ENCODE results near the gene FTO.

FTO gene

DNA sequence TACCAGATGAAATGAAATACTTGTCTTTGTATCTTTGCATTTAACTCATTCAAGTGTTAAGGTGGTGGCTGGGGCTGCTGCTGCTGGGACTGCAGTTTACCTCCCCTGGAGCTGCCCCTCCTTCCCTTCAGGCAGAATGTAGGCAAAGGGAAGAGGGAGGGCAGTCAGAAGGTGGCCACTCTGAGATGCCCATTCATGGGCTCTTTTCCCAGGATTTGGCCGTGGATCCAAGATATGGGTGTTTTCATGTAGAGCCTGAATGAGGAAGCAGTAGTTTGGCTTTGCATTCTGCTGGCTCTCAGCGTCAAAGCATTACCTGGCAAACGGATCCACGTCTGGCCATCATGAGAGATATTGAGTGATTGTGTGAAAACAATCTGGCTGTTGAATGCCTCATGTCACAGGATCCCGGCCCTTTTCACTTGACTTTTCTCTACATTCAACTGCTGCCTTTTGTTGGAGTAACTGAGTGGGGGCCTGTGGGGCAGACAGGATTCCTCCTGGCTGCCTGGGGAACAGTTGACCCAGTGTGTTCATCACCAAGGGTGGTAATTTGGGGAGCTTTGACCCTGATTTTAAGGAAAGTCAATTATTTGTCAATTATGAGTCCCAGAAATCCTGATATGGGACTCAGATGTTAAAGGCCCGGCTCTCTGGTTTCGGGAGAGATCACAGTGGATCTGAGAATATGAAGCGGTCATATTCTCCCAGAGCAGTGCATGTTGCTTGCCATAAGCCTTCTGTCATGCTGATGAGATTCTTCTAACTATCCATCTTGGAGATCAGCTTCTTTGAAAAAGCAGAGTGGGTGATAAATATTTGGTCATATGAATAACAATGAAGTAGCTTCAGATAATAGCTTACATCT, 345.9 kb downstream of the FTO start:
- DNase-seq (ENCODE audit: low read depth in 2 of 2, low spot score in 1 of 2), result no peak

DNA sequence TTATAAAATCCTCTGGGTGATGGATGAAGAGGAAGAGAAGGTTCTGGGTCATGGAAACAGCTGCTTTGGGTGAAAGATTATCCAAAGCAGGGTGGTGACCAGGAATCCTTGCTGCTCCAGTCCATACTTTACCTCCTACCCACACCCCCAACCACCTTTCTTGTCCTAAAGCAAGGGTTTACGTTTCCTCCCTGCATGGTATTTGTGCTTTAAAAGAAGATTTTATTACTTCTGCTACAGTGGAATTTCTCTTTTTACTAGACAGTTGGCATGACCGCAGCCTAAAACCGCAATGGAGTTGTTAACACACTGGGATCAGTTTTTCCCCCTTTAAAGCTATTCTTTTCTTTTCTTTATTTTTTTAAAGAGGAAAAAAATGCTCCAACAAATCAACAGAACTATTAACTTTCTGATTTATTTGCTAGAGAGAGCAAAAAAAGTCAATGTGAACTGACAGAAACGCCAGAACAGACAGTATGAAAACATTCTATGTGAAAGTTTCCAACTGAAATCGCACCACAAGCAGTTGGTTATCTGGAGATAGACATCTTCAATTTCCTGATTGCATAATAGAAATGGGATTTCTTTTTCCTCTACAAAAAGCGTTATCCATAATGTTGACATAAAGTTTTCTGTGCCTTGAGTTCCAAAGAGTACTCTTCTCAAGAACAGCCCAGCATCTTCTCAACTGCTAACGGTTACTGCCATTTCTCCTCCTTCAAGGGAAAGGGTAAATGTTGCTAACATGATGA, 346.7 kb downstream of the FTO start:
- DNase-seq (ENCODE audit: low read depth in 2 of 2, low spot score in 1 of 2), result no peak

DNA sequence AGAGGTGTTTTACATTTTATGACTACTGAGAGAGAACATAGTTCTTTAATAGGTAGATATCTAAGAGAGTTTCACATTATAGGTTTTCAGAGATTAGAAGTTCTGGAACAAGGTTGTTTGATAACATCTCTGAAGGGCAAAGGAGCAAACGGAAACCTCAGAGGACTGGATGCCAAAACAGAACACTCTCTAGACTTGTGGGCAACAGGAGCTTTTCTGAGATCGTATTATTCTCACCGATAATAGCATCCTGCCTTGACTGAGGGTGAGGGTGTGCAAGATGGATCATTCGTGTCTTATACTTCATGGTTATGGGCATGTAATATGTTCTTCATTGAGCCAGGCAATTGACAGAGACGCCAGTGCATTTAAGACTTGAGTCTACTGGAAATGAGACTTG, 347.9 kb downstream of the FTO start:
- no peak for DNase-seq (ENCODE audit: low read depth in 2 of 2, low spot score in 1 of 2)

DNA sequence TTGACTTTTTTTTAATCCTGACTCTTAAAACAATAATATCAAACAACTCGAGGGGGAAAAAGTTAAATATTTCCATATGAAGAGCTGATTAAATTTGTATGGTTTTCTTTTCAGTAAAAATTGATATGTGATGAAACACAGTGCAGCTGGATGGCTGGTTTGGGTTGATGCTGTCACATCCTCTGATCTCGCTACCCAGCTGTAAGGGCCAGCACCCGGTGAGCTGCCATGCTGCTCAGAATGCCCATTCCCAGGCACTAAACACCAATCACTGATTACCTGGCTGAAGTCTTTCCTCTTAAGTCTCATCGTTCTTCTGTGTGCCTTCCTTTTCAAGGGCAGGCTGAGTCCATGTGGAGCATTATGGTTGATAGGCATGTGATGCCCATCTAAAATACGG, 348.3 kb downstream of the FTO start:
- no peak for DNase-seq (ENCODE audit: low read depth in 2 of 2, low spot score in 1 of 2)

DNA sequence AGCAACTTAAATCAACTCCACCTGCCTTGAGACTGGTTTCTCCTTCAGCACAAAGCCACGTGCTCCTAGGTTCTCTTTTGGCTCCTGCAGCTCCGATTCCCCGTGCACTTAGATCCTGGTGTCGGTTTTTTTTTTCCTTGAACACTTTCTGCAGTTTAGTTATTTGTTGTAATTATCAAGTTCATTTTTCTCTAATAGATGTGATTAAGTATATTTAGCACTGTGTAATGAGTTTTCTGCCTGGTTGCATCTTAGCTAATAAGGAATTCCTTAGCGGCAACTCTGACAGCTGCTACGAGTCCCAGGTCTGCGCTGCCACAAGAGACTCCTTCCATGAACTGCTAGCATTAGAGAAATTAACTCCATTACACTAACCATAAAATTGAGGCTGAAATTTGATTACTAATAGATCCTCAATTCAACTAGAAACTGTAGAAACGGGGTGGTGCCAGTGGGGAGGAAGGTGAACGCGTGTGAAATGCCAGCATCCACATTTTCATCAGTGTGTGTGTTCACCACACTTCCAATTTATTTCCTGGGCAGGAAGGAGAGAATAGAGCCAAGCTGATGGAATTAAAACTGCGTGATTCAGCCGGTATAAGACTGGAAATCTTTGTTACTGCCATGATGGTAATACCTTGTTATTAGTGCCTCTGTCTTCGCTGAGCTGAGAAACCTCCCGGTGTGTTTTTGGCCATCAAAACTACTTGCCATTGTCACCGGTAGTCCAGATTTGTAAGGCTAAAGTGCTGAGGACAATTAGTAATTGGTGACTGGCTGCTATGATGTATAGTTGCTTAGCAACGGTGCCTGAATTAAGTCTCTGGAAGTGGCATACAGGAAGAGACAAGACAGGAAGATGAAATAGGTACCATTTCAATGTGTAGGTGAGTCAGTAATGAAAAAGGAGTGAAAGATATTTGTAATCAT, 350.2 kb downstream of the FTO start:
- DNase-seq (ENCODE audit: low read depth in 2 of 2, low spot score in 1 of 2), result no peak

DNA sequence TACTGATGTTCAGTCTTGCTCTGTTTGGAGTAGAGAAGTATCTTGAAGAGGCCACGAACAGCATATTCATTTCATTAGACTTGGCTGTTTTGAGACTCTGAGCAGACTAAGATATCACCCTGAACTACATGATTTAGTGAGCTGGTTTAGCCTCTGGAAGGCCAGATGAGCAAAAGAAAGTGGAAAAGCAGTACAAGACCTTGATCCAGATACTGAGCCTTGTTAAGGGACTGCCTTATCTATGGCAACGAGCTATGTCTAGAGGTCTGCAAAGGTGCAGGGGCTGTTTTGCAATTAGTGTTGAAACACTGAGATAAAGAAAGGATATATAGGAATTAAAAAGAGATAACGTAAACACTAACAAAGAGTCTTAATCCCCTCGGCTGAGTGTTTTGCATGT, 351.2 kb downstream of the FTO start:
- no peak for DNase-seq (ENCODE audit: low read depth in 2 of 2, low spot score in 1 of 2)

DNA sequence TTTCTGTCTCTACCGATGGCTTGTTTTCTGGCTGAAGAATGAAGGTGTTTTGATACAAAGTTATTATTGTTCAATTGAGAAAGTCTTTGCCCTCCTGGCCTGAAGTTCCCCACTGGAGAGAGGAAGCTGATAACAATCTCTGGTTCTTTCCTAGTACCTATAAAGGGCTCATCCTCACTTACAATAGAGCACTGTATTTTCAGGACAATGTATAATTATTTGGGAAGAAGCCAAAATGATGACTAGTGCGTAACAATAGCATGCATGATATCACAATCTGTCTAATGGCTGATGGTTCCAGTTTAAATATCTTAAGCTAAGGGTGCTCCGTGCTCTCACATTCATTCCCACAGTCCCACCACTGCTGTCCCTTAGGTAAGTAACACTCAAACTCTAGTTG, 351.9 kb downstream of the FTO start:
- no peak for DNase-seq (ENCODE audit: low read depth in 2 of 2, low spot score in 1 of 2)

DNA sequence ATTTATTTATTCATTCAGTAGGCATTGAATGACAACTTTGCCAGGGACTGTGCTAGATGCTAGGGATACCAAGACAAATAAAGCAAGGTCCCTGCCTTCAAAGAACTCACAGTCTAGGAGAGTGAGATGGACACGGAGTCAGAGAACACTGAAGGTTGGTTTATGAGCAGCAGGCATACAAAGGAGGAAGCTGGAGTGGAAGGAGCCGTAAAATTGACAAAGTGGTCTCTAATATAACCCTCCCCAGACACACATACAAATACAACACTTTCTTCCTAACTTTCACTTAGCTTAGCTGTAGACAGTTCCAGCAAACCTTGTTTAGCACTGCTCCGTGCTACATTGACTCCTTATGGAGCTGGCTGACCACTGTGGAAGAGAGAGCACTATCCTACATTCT, 353.0 kb downstream of the FTO start:
- no peak for DNase-seq (ENCODE audit: low read depth in 2 of 2, low spot score in 1 of 2)

DNA sequence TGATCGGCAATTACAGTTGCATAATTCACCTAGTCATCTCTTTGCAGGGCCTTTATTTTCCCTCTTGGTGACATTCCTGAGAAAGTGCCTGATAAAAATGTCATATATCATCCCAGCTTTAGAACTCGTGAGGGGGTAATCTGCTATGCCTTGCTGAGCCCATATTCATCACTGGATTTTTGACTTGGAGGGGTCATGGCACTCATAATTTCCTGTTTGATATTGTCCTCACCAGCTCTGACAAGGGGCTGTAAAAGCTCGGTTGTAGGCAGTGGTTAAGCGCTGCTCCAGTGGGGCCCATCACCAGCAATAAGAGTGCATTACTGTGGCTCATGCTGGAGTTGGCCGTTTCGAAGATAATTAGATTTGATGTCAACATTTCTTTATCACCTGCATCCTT, 355.4 kb downstream of the FTO start:
- no peak for DNase-seq (ENCODE audit: low read depth in 2 of 2, low spot score in 1 of 2)

DNA sequence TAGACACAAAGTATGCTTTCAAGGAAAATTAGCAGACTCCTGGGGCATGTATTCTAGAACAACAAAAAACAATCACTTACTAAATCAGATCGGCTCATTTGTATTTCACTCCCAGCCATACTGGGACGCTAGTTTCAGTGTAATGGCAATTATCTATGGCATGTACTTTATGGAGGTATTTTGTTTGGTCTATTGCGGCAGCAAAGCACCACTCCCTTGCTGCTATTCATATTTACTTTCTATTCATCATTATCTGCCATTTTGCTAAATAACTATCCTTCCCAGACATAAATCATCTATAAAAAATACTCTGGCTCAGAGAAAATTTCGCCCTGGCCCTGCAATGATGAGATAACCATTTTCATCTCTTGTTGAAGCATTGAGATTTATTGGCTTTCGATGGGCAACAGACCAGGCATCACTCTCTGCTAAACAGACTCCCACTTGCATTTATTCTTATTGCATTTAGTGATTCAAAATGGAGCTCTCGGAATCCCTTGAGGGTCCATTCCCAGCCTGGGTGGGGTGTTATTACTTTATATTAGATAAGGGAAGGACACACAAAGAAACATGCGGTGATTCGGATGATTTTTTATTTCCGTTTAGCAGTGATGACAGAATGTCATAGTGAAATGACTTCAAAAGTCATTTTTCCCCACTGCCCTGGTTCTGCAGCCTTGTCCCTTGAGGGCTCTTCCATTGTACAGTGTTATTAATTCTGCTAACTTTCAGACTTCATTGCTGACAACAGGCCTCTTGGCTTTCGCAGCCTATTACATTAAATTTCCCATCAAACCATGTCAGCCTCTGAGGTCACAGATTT, 356.9 kb downstream of the FTO start:
- DNase-seq (ENCODE audit: low read depth in 2 of 2, low spot score in 1 of 2), result no peak

DNA sequence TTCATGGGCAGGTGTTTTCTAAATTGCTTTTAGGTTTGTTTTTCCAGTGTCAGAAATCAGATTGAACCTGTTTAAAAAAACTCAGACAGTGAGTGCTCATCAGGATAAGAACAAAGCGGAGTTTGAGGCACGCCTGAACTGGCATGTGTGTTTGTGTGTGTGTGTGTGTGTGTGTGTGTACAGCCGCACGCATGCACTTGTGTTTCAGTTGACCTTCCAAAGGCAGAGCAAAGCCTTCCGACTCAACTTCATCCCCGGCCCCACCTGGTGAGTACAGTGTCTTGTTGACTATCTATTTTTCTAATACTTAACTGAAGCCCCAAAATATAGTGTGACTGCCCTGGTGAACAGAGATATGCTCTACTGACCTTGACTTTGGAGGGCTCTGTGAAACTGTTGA, 357.5 kb downstream of the FTO start:
- DNase-seq (ENCODE audit: low read depth in 2 of 2, low spot score in 1 of 2), result no peak

DNA sequence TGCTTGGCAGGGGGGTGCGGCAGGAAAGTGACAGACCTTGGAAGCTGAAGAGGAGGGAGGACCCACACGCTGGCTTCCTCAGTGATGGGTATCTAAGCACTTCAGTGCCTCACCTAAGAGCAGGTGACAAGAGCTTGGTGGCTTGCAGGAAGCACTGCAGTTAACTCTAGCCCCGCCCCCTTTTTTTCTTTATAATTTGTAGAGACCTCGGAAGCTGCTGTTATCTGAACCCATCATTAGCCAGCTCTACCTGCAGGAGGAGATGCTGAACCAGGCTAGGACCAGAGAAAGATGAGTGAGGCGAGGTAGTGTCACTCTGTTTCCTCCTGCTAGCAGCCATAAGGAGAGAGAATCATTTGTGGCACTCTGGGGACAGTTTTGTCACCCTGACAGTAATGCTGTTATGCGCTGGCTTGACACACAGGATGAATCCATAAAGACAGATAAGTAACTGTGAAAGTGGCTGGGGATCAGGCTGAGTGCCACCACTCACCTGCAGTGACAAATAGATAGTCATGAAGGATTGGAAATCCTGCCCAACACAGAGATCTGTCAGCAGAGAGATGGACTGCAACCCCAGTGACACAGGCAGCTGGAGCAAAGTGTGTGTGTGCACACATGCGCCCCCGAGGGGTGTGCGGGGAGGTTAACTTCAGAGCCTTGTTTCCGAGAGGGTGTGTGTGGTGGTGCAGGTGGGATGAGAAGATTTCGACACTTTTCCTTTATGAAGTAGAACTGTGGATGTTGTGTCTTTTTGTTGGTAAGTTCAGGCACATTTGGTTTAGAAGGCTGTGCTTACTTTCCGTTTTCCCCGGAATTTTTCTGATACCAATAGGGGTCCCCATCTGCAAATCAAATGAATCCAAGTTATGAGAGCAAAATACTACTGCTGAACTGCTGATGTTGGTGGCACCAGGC, 358.7 kb downstream of the FTO start:
- DNase-seq (ENCODE audit: low read depth in 2 of 2, low spot score in 1 of 2), result no peak

DNA sequence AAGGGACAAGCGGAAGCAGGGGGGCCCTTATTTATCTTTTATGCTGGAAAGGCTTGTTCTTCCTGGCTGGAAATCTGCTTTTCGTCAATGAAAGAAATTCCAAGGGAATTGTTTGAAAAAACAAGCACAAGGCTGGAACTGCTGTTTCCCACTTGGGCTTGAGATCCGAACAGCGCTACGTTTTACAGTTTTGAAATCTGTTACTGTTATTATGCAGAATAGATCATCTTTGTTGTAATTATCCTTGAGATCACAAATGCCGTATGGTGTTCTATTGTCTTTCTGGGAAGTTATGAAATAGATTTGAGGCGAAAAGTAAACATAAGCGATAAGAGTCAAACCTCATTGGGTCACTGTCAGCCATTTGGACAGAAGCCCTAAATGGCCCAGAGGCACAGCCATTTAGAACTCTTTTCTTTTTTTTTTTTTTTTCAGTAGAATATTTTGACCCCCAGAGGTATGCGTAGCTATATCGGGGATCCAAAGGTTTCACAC, 359.4 kb downstream of the FTO start:
- no peak for DNase-seq (ENCODE audit: low read depth in 2 of 2, low spot score in 1 of 2)

DNA sequence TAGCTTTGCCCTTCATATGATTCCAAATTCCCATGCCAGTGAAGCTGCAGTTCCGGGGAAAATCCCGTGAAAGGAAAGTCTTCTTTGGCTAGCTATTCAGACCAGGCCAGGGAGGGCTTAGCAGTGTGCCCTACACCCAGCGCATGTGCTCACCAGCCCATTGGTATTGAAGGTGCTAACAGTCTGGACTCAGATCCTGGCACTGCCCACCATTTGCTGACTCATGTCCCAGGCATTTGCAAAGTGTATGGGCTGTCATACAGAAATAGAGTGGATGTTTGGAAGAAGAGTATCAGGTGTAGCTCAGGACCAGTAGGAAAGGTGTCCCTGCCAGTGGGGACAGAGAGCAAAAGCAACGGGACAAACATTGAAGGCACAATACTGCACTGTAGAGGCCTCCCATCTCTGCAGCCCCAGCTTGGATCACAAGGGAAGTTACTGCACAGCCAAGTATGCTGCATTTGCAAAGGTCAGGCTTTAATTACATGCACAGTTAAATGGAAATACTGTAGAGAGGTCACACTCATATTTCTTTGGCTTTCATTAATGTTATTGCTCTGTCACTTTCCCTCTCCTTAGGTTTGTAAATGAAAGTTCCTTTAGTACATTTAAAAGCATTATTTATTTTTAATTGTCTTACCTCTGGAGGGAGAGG, 362.6 kb downstream of the FTO start:
- no peak for DNase-seq (ENCODE audit: low read depth in 2 of 2, low spot score in 1 of 2)

DNA sequence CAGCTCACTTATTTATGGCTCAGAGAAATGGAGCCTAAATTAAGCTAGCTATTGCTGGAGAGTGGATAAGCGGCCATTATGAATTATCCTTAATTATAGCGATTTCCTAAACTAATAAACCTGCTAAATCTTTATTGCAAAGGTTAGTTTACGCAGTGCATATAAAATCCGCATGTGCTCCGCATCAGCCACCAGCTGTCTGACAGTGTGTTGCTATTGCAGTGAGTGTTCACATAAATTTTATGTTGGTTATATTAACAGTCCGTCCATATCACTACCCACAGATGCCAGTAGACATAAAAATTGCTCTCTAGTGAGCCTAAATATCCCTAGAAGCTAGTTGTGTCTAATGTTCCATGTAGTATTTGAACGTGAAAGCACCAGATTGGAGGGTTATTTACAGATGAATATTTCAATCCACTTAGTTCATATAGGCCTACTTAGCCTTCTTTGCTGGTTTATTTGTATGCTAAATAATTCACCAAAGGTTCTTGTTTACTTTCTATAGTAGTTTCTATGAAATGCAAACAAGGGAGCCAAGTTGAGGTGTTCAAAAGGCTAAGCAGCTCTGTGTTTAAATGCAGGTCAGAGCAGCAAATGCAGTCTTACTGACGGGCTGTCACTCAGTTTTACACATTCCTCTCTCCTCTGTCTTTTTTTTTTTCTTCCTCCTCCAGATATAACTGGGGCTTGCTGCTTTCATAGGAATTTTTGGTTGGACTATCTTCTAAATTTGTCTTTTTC, 363.5 kb downstream of the FTO start:
- no peak for DNase-seq (ENCODE audit: low read depth in 2 of 2, low spot score in 1 of 2)

DNA sequence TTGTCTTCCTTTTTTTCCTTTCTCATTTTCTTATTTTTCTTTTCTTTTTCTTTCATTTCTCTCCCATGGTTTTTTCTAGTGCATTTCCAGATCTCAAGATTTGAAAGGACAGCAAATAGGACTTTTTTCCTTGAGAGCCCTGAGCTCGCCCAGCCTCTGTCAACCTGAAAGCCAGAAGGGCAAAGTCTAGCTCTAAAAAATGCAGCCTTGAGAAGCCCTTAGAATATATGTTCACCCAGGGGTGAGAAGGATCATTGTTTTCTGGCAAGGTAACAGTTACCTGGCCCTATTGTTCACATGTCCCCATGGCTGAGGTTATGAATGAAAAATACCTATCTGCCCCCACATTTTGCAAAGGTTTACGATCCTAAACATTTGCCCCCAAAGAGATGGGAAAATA, 364.3 kb downstream of the FTO start:
- no peak for DNase-seq (ENCODE audit: low read depth in 2 of 2, low spot score in 1 of 2)

DNA sequence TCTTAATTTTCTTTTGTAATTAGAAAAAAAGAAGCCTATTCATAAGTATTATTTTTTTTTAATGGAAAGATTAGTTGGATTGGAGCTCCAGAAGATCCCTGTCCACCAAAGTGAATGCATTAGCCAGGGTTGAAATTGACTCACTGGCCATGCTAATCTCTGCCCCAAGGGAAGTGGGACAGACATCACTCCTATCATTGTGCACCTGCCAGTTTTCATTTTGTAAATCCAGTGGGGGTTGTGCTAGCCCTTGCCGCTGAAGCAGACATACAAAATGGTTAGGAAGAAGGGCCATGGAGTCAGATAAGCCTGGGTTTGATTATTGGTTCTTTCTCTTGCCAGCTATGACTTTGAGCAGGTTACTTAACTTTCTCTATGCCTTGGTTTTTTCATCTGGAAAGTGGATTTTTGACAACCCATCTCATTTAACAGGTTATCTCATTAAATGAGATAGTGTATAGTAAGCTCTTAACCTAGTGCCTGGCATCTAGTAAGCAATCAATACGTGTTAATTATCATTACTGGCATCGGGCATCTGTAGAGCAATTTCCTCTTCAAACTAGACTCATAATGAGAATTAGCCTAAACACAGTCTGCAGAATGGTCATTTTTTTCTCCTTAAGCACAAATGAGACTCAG, 365.8 kb downstream of the FTO start:
- DNase-seq (ENCODE audit: low read depth in 2 of 2, low spot score in 1 of 2), result no peak
